ENCODE results near the gene GTF3A. TPM values are rescaled to one million over a fixed set of nuclear protein-coding genes. Genes with fewer than 3 reads are reported as not detected.
A peak's percentile ranks its signal among the peaks of the same experiment; 100 is the strongest.

Gene GTF3A
- total RNA-seq, 1 donor from 2014 or later: 81.7 TPM

DNA sequence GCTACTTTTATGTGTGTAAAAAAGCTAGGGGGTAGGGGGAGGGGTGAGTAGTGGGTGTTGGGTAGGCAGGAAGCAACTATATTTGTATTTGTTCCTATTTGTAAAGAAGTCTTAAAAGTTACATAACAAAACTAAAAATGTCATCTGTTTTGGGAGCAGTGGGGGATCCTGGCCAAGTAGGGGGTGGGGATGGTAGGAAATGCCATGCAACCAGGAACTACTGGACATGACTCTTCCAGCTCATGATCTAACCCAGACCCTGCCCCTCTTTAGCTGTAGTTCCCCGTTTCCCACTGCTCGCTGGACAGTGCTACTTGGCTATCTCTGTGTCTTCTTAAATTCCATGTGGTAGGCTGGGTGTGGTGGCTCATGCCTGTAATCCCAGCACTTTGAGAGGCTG is 3.2 kb downstream of the GTF3A start:
- H3K9me3 ChIP-seq: no peaks in the 10 kb centered on the region
- TF ChIP-seq, protein P1, sequence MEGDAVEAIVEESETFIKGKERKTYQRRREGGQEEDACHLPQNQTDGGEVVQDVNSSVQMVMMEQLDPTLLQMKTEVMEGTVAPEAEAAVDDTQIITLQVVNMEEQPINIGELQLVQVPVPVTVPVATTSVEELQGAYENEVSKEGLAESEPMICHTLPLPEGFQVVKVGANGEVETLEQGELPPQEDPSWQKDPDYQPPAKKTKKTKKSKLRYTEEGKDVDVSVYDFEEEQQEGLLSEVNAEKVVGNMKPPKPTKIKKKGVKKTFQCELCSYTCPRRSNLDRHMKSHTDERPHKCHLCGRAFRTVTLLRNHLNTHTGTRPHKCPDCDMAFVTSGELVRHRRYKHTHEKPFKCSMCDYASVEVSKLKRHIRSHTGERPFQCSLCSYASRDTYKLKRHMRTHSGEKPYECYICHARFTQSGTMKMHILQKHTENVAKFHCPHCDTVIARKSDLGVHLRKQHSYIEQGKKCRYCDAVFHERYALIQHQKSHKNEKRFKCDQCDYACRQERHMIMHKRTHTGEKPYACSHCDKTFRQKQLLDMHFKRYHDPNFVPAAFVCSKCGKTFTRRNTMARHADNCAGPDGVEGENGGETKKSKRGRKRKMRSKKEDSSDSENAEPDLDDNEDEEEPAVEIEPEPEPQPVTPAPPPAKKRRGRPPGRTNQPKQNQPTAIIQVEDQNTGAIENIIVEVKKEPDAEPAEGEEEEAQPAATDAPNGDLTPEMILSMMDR (IDR thresholded peaks at IDR 0.05): no peak
- H3K36me3 ChIP-seq: peaks cover 51% of the 10 kb centered on the region
- H3K27ac ChIP-seq: peak overlapping the region; percentile 95
- H3K4me1 ChIP-seq: peaks cover 39% of the 10 kb centered on the region
- intact Hi-C loops (cut with DNase I): no loop called here
- DNase-seq (no peak), ATAC-seq (no peak)
- H3K27me3 ChIP-seq: no peaks in the 10 kb centered on the region
- no peak overlapping the region for H3K4me3 ChIP-seq

DNA sequence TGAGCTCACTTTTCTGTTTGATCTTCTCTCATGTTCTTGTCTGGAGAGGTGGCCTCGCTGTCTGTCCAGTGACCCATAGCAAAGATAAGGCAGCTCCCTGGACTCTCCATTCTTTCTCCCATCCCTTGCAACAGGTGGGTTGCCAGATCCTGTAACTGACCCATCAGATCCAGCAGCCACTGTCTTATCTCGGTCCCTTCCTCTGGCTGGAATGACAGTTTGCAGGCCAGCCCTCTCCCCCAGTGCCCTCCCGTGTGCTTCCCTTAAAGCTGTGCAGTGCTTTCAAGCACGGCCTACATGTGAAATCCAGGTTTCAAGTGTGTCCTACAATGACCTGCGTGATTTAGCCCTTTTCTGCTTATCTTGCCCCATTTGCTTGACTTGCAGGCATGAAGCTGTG is 3.7 kb downstream of the GTF3A start:
- H3K4me3 ChIP-seq: no peak overlapping the region
- no peaks in the 10 kb centered on the region for H3K9me3 ChIP-seq
- DNase-seq (no peak), ATAC-seq (no peak)
- intact Hi-C loops (cut with DNase I): no loop called here
- TF ChIP-seq, protein P1 (IDR thresholded peaks at IDR 0.05): no peak
- H3K27me3 ChIP-seq: no peaks in the 10 kb centered on the region
- H3K36me3 ChIP-seq: peaks cover 56% of the 10 kb centered on the region
- peaks cover 39% of the 10 kb centered on the region for H3K4me1 ChIP-seq
- H3K27ac ChIP-seq: no peak overlapping the region

DNA sequence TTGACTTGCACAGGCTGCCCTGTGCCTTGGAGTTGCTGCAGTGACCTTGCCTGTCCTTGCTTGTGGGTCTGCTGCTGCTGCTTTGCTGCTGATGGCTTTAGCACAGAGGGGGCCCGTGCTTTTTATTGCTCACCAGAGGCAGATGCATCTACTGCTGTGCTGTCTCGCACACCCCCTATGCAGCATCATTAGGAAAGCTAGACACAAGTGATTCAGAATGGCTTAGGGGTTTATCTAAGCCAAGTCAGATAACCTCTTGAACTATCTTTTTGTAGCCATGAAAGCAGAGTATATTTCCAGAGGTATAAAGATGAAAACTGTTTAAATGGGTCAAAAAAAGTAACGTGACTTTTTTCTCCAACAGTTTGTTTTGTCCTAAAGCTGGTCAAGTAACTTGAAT is 7.8 kb downstream of the GTF3A start:
- no peak overlapping the region for H3K27ac ChIP-seq
- intact Hi-C loops (cut with DNase I): no loop called here
- no peaks in the 10 kb centered on the region for H3K27me3 ChIP-seq
- H3K4me3 ChIP-seq: no peak overlapping the region
- TF ChIP-seq, protein P1 (IDR thresholded peaks at IDR 0.05): no peak
- peaks cover 92% of the 10 kb centered on the region for H3K36me3 ChIP-seq
- ATAC-seq: no peak
- no peak for DNase-seq
- peaks cover 12% of the 10 kb centered on the region for H3K4me1 ChIP-seq
- H3K9me3 ChIP-seq: no peaks in the 10 kb centered on the region

DNA sequence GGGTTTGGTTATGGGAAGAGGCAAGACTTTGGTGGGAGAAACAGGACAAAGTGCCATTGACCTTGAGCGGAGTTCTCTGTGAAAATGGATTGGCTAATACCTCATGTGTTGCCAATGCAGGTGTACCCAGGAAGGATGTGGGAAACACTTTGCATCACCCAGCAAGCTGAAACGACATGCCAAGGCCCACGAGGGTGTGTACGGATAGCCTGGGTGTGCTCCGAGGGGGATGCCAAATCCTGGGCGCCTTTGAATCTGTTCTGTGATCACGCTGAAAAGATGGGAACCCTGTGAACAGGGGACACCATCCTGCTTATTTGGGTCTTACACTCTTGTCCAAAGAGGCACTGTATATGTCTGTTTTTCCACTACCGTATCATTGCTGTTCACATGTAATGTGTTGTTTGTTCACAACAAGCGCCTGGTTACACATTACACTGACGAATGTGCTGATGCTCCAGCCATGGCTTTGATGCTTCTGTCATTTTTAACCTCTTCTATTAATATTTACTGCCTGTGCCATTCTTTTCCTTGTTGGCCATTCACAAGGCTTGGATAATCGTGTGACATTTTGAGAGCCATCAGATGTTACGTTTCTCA is 8.3 kb downstream of the GTF3A start:
- TF ChIP-seq, protein P1 (IDR thresholded peaks at IDR 0.05): no peak
- no peaks in the 10 kb centered on the region for H3K27me3 ChIP-seq
- DNase-seq: no peak
- no peak for ATAC-seq
- intact Hi-C loops (cut with DNase I): no loop called here
- H3K9me3 ChIP-seq: no peaks in the 10 kb centered on the region
- no peak overlapping the region for H3K27ac ChIP-seq
- peaks cover 91% of the 10 kb centered on the region for H3K36me3 ChIP-seq
- no peak overlapping the region for H3K4me3 ChIP-seq
- H3K4me1 ChIP-seq: peaks cover 6% of the 10 kb centered on the region

DNA sequence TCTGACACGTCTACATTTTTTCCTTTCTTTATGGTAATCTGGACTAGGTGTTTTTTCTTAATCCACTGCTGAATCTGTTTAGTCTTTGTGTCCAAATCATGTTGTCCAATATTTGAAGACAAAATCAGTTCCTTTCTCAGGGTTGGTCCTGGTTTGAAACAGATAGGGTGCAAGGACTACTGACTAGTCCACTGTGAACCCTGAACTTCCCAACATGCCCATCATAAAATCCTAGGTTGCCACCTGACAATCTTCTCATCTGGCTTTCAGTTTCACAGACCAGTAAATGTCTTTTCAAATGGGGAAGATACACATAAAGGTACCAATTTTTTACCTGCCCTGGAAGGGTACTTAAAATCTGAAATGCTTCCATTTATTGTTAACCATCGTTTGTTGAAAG is 12.7 kb downstream of the GTF3A start:
- intact Hi-C loops (cut with DNase I): no loop called here
- Histone ChIP-seq H3K9me3 (no peaks in the 10 kb centered on the region), H3K36me3 (peaks cover 72% of the 10 kb centered on the region), H3K27me3 (no peaks in the 10 kb centered on the region), H3K4me1 (no peaks in the 10 kb centered on the region), H3K4me3 (no peak overlapping the region), H3K27ac (no peak overlapping the region)
- TF ChIP-seq, protein P1 (IDR thresholded peaks at IDR 0.05): no peak
- ATAC-seq (no peak), DNase-seq (no peak)

DNA sequence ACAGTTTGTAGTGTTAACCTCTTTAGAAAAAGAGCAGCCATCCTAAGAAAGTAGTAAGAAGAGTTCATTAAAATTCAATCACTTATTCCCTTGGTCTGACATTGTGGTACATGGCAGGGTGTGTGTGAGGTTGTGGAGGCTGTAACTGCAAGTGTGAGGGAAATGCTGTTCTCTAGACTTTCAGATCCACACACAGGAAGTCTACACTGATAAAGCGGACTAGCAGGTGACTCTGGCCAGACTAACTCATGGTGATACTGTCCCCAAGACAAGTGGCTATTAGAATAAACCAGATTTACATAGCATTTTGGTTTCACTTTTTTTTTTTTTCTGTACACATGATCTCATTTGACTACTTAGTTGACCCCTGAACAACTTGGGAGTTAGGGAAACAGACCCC is 16.0 kb downstream of the GTF3A start:
- Histone ChIP-seq H3K4me1 (no peaks in the 10 kb centered on the region), H3K9me3 (no peaks in the 10 kb centered on the region), H3K4me3 (no peak overlapping the region), H3K36me3 (peaks cover 39% of the 10 kb centered on the region), H3K27me3 (no peaks in the 10 kb centered on the region), H3K27ac (no peak overlapping the region)
- ATAC-seq (no peak), DNase-seq (no peak)
- intact Hi-C loops (cut with DNase I): no loop called here
- TF ChIP-seq, protein P1 (IDR thresholded peaks at IDR 0.05): no peak
